ENCODE results near the gene CENPP. TPM values are rescaled to one million over a fixed set of nuclear protein-coding genes. Genes with fewer than 3 reads are reported as not detected.

The CENPP gene
- total and polyA plus RNA-seq, 4 donors, result 0.62 to 8.7 (median 1.3) TPM

- DNase-seq (ENCODE audit: low spot score), result no peak
- no peak overlapping the region for H3K4me3 ChIP-seq (ENCODE audit: low read depth in 1 of 3, low read length in 3 of 3)
- H3K4me1 ChIP-seq (ENCODE audit: control insufficient read depth in 4 of 4, insufficient read depth in 4 of 4, low read length in 3 of 4), result peaks cover 10 to 22% (median 15%) of the 10 kb centered on the region in 4 donors
- WGBS, result 83% methylated on average over 7 of the region's 7 CpGs
- TF ChIP-seq ZBTB33 (IDR thresholded peaks at IDR 0.05) (no peak), RXRA (IDR thresholded peaks at IDR 0.05) (no peak), EGR1 (IDR thresholded peaks at IDR 0.05; ENCODE audit: low read depth in 2 of 2) (no peak), RAD21 (IDR thresholded peaks at IDR 0.05) (no peak), TAF1 (conservative IDR thresholded peaks at IDR 0.05) (no peak), MAX (IDR thresholded peaks at IDR 0.05) (no peak), REST (IDR thresholded peaks at IDR 0.05) (no peak)
- H3K27me3 ChIP-seq (ENCODE audit: control insufficient read depth in 4 of 4, insufficient read depth in 4 of 4, low read length in 3 of 4), result no peaks in the 10 kb centered on the region
- H3K36me3 ChIP-seq (ENCODE audit: control insufficient read depth in 4 of 4, insufficient read depth in 3 of 4, low read depth in 1 of 4, low read length in 3 of 4), result peaks cover 1 to 23% (median 13%) of the 10 kb centered on the region in 4 donors
- H3K27ac ChIP-seq (ENCODE audit: low read depth in 1 of 2, low read length in 2 of 2), result no peak overlapping the region
- H3K9me3 ChIP-seq (ENCODE audit: control insufficient read depth in 4 of 4, low read length in 3 of 4), result no peaks in the 10 kb centered on the region
- no peak overlapping the region for H3K9ac ChIP-seq (ENCODE audit: low read depth in 1 of 2, low read length in 2 of 2)
These were observed 30.4 kb upstream of the CENPP start for GRCh38 chr9:92295240-92295790.

GRCh38 chr9:92295827-92296258 is 29.9 kb upstream of the CENPP start:
- H3K27ac ChIP-seq (ENCODE audit: low read depth in 1 of 2, low read length in 2 of 2), result no peak overlapping the region
- no peaks in the 10 kb centered on the region for H3K27me3 ChIP-seq (ENCODE audit: control insufficient read depth in 4 of 4, insufficient read depth in 4 of 4, low read length in 3 of 4)
- no peaks in the 10 kb centered on the region for H3K9me3 ChIP-seq (ENCODE audit: control insufficient read depth in 4 of 4, low read length in 3 of 4)
- peaks cover 1 to 29% (median 17%) of the 10 kb centered on the region in 4 donors for H3K36me3 ChIP-seq (ENCODE audit: control insufficient read depth in 4 of 4, insufficient read depth in 3 of 4, low read depth in 1 of 4, low read length in 3 of 4)
- DNase-seq (ENCODE audit: low spot score), result no peak
- peaks cover 10 to 22% (median 15%) of the 10 kb centered on the region in 4 donors for H3K4me1 ChIP-seq (ENCODE audit: control insufficient read depth in 4 of 4, insufficient read depth in 4 of 4, low read length in 3 of 4)
- TF ChIP-seq YY1 (IDR thresholded peaks at IDR 0.05), result no peak
- no peak for TF ChIP-seq TAF1 (conservative IDR thresholded peaks at IDR 0.05)
- TF ChIP-seq HNF4G (IDR thresholded peaks at IDR 0.05), result no peak
- no peak for TF ChIP-seq MAX (IDR thresholded peaks at IDR 0.05)
- TF ChIP-seq EGR1 (IDR thresholded peaks at IDR 0.05; ENCODE audit: low read depth in 2 of 2), result no peak
- TF ChIP-seq FOXA2 (IDR thresholded peaks at IDR 0.05), result no peak
- no peak overlapping the region for H3K9ac ChIP-seq (ENCODE audit: low read depth in 1 of 2, low read length in 2 of 2)
- WGBS, result 82% methylated on average over 4 of the region's 4 CpGs
- no peak overlapping the region for H3K4me3 ChIP-seq (ENCODE audit: low read depth in 1 of 3, low read length in 3 of 3)

GRCh38 chr9:92297611-92298010 is 28.1 kb upstream of the CENPP start:
- Histone ChIP-seq H3K27ac (ENCODE audit: low read depth in 1 of 2, low read length in 2 of 2) (no peak overlapping the region), H3K4me1 (ENCODE audit: control insufficient read depth in 4 of 4, insufficient read depth in 4 of 4, low read length in 3 of 4) (peaks cover 3 to 13% (median 9%) of the 10 kb centered on the region in 4 donors), H3K9ac (ENCODE audit: low read depth in 1 of 2, low read length in 2 of 2) (no peak overlapping the region), H3K9me3 (ENCODE audit: control insufficient read depth in 4 of 4, low read length in 3 of 4) (no peaks in the 10 kb centered on the region), H3K4me3 (ENCODE audit: low read depth in 1 of 3, low read length in 3 of 3) (no peak overlapping the region), H3K36me3 (ENCODE audit: control insufficient read depth in 4 of 4, insufficient read depth in 3 of 4, low read depth in 1 of 4, low read length in 3 of 4) (peaks cover 1 to 46% (median 29%) of the 10 kb centered on the region in 4 donors), H3K27me3 (ENCODE audit: control insufficient read depth in 4 of 4, insufficient read depth in 4 of 4, low read length in 3 of 4) (no peaks in the 10 kb centered on the region)
- WGBS, result 87% methylated on average over 3 of the region's 3 CpGs
- no peak for TF ChIP-seq JUND (IDR thresholded peaks at IDR 0.05)
- no peak for TF ChIP-seq FOXA2 (IDR thresholded peaks at IDR 0.05)
- no peak for TF ChIP-seq HNF4A (conservative IDR thresholded peaks at IDR 0.05)
- no peak for TF ChIP-seq RAD21 (IDR thresholded peaks at IDR 0.05)
- no peak for TF ChIP-seq CTCF (IDR thresholded peaks at IDR 0.05; ENCODE audit: low read depth, low read length, missing input control)
- TF ChIP-seq YY1 (IDR thresholded peaks at IDR 0.05), result no peak
- TF ChIP-seq MAX (IDR thresholded peaks at IDR 0.05), result no peak
- no peak for TF ChIP-seq ZBTB33 (IDR thresholded peaks at IDR 0.05)
- DNase-seq (ENCODE audit: low spot score), result no peak
